Neuron (in vitro differentiated cells): ENCODE measurements around the gene CDK8.
"Not testable (repeated sequence)": the region's sequence is repeated elsewhere in the genome, so short reads cannot be mapped to it uniquely, and the experiment has no call there.

ENCODE experiments used
- H2AFZ ChIP-seq: one replicate; pipeline ENCODE4 v1.6.1; 2013; ENCODE audit warnings: low read depth, mild to moderate bottlenecking, inconsistent platforms, low read length, moderate library complexity
- H3K27me3 ChIP-seq: one replicate; pipeline ENCODE4 v1.6.1; 2013; ENCODE audit warnings: low read length; ENCODE audit not compliant: insufficient read depth
- H3K36me3 ChIP-seq: one replicate; pipeline ENCODE4 v1.6.1; 2013; ENCODE audit warnings: low read length; ENCODE audit not compliant: insufficient read depth
- H3K4me1 ChIP-seq: one replicate; pipeline ENCODE4 v1.6.1; 2013; ENCODE audit warnings: low read length; ENCODE audit not compliant: insufficient read depth
- H3K4me3 ChIP-seq: 2 replicates; pipeline ENCODE4 v1.5.1; 2013; ENCODE audit warnings: mild to moderate bottlenecking, low read length, moderate library complexity
- H3K9me3 ChIP-seq: one replicate; pipeline ENCODE4 v1.6.1; 2013; ENCODE audit warnings: low read length

Gene CDK8

DNA sequence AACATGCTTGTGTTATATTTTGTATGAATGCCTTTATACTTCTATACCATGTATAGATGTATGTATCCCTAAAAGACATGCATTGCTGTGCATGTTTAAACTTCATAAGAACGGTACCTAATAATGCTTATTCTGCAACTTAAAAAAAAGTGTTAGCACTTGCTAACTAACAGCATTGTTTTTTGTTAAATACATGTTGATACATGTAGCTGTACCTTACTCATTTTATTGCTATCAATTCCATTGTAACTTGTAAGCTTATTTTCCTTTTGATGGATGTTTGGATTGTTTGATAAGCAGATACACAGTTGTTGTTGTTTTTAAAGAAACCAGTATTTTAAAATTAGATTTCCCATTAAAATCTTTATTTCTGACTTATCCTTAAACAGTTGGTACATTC lies 53.8 kb downstream of the CDK8 start:
- Histone ChIP-seq H3K4me1 (no peaks in the 10 kb centered on the region), H3K36me3 (no peaks in the 10 kb centered on the region), H3K9me3 (no peaks in the 10 kb centered on the region), H2AFZ (no peak overlapping the region), H3K4me3 (no peak overlapping the region), H3K27me3 (no peaks in the 10 kb centered on the region)

DNA sequence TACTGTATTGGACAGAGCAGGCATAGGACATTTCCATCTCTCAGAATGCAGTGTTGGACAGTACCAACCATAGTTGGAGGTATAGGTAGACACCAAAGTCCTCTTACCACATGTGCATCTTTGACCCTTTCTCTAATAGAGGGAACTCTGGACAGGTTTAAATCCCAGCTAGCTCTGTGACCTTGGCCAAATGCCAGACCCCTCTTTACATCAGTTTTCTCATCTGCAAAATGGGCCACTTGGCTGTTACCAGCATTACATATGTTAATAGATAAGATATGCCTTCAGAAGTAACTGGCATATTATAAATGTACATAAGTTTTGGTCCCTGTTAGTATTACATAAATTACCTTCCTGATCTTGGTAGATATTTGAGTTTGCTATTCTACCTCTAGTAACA lies 54.3 kb downstream of the CDK8 start:
- Histone ChIP-seq H3K4me1 (no peaks in the 10 kb centered on the region), H3K27me3 (no peaks in the 10 kb centered on the region), H3K4me3 (no peak overlapping the region), H3K36me3 (no peaks in the 10 kb centered on the region), H3K9me3 (no peaks in the 10 kb centered on the region), H2AFZ (no peak overlapping the region)

DNA sequence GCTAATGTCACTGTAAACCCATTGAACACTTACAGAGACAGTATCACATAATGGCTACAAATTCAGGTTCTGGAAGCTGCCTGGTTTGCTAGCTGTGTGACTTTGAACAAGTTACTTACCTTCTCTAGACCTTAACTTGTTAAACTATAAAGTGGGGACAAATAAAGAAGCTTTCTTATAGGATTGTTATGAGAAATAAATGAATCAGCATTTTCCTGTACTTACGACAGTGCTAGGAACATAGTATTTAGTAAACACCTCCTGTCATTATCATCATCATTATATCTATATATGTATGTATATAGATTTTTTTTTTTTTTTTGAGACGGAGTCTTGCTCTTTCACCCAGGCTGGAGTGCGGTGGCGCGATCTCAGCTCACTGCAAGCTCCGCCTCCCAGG lies 54.9 kb downstream of the CDK8 start:
- no peak overlapping the region for H3K4me3 ChIP-seq

DNA sequence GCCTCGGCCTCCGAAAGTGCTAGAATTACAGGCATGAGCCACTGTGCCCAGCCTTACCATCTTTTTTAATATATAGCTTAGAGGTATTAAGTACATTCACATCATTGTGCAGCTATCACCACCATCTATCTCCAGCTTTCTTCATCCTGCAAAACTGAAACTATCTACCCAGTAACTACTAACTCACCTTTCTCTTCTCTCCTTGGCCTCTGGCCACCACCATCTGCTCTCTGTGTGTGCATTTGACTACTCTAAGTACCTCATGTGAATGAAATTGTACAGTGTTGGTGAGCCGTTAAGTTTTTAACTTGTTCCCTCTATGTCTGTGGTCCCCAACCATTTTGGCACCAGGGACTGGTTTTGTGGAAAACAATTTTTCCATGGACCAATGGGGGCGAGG lies 56.1 kb downstream of the CDK8 start:
- H3K9me3 ChIP-seq: no peaks in the 10 kb centered on the region
- no peak overlapping the region for H3K4me3 ChIP-seq
- H3K4me1 ChIP-seq: no peaks in the 10 kb centered on the region
- H3K36me3 ChIP-seq: no peaks in the 10 kb centered on the region
- H2AFZ ChIP-seq: no peak overlapping the region
- H3K27me3 ChIP-seq: no peaks in the 10 kb centered on the region

More for the DNA sequence above, 54.9 kb downstream of the CDK8 start:
- Histone ChIP-seq H3K4me1 (no peaks in the 10 kb centered on the region), H3K27me3 (no peaks in the 10 kb centered on the region), H3K9me3 (no peaks in the 10 kb centered on the region), H3K36me3 (no peaks in the 10 kb centered on the region), H2AFZ (no peak overlapping the region)

DNA sequence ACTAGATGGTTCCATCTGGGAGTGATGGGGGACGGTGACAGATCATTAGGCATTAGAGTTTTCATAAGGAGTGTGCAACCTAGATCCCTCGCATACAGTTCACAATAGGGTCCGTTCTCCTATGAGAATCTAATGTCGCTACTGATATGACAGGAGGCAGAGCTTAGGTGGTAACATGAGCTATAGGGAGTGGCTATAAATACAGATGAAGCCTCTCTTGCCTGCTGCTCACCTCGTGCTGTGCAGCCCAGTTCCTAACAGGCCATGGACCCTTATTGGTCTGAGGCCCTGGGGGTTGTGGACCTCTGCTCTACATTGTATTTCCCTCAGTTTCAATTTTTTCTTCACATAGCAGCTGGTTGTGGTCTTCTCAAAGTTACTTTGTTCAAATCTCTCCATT lies 56.5 kb downstream of the CDK8 start:
- Histone ChIP-seq H3K9me3 (no peaks in the 10 kb centered on the region), H3K36me3 (no peaks in the 10 kb centered on the region), H3K27me3 (no peaks in the 10 kb centered on the region), H3K4me1 (no peaks in the 10 kb centered on the region), H3K4me3 (no peak overlapping the region), H2AFZ (no peak overlapping the region)

DNA sequence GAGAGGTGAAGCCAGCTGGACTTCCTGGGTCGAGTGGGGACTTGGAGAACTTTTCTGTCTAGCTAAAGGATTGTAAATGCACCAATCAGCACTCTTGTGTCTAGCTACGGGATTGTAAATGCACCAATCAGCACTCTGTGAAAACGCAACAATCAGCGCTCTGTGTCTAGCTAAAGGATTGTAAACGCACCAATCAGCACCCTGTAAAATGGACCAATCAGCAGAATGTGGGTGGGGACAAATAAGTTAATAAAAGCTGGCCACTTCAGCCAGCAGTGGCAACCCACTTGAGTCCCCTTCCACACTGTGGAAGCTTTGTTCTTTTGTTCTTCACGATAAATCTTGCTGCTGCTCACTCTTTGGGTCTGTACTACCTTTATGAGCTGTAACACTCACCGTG lies 58.1 kb downstream of the CDK8 start:
- not testable (repeated sequence) for H2AFZ ChIP-seq, H3K27me3 ChIP-seq, H3K4me3 ChIP-seq, H3K4me1 ChIP-seq, H3K36me3 ChIP-seq, H3K9me3 ChIP-seq

DNA sequence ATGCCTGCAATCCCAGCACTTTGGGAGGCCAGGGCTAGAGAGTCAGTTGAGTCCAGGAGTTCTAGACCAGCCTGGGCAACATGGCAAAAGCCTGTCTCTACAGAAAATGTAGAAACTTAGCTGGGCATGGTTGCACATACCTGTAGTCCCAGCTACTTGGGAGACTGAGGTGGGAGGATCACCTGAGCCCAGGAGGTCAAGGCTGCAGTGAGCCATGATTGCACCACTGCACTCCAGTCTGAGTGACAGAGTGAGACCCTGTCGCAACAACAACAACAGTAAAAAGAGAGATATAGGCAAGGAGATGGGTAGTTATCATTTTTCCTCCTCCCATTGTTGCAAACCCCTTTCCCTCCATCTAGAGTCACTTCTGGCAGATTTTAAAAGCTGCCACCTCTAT lies 62.2 kb downstream of the CDK8 start:
- H2AFZ ChIP-seq, H3K4me1 ChIP-seq, H3K4me3 ChIP-seq, H3K9me3 ChIP-seq, H3K36me3 ChIP-seq, H3K27me3 ChIP-seq: not testable (repeated sequence)

DNA sequence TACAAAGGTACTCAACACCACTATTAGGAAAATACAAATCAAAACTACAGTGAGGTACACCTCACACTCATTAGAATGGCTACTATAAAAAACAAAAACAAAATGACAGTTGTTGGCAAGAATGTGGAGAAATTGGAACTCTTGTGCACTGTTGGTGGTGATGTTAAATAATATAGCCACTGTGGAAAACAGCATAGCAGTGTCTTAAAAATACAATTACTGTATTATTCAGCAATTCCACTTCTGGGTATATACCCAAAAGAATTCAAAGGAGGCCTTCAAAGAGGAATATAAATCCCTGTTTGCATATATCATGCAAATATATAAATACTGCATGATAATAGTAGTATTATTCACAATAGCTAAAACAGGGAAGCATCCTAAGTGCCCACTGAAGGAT lies 66.8 kb downstream of the CDK8 start:
- Histone ChIP-seq H3K4me3 (no peak overlapping the region), H3K9me3 (no peaks in the 10 kb centered on the region), H3K27me3 (no peaks in the 10 kb centered on the region), H3K4me1 (no peaks in the 10 kb centered on the region), H2AFZ (no peak overlapping the region), H3K36me3 (no peaks in the 10 kb centered on the region)

DNA sequence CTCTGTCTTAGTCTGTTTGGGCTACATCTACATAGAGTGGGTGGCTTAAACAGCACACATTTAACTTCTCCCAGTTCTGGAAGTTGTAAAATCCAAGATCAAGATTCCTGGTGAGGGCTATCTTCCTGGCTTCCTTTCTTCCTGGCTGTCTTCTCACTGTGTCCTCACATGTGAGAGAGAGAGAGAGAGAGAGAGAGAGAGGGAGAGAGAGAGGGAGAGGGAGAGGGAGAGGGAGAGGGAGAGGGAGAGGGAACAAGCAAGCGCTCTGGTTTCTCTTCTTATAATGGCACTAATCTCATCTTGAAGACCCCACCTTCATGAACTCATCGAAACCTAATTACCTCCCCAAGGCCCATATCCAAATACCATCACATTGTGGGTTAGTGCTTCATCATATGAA lies 69.2 kb downstream of the CDK8 start:
- Histone ChIP-seq H3K4me3 (no peak overlapping the region), H3K27me3 (no peaks in the 10 kb centered on the region), H3K4me1 (no peaks in the 10 kb centered on the region), H3K36me3 (no peaks in the 10 kb centered on the region), H3K9me3 (no peaks in the 10 kb centered on the region), H2AFZ (no peak overlapping the region)

DNA sequence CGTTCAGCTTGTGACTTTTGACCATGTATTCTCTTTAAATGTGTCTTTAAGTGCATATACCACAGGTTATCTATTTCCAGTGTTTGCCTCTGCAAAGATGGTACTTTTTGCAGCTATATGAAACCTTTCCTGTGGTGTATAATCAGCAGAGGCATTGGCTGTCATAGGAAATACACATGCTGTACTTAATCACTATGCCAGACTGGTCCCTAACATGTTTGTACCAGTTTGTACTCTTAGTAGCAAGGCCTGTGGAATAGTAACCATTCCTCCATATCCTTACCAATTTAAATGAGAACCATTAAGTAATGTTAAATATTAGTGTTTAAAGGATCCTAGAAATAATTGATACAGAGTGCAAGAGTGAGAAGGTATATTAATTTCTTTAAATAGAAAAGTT lies 69.8 kb downstream of the CDK8 start:
- H3K4me1 ChIP-seq: no peaks in the 10 kb centered on the region
- H3K4me3 ChIP-seq: no peak overlapping the region
- no peak overlapping the region for H2AFZ ChIP-seq
- H3K9me3 ChIP-seq: no peaks in the 10 kb centered on the region
- H3K27me3 ChIP-seq: no peaks in the 10 kb centered on the region
- H3K36me3 ChIP-seq: no peaks in the 10 kb centered on the region

DNA sequence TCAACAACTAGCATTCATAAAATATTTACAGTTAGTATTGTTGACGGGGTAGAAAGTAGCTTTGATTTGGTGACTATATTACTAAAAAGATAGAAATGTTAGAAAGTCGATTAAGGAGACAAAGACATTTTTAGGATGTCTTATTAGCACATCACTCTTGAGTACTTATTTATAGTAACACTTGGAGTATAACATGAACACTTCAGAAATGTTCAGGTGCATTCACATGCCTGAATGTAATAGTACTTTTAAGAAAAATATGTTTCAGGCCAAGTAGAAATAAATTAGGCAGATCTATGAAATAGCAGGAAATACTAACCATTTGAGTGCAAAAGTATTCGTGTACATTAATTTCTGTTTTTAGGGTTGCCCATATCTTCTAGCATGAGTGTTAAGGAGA lies 70.4 kb downstream of the CDK8 start:
- H3K4me1 ChIP-seq: no peaks in the 10 kb centered on the region
- H2AFZ ChIP-seq: no peak overlapping the region

DNA sequence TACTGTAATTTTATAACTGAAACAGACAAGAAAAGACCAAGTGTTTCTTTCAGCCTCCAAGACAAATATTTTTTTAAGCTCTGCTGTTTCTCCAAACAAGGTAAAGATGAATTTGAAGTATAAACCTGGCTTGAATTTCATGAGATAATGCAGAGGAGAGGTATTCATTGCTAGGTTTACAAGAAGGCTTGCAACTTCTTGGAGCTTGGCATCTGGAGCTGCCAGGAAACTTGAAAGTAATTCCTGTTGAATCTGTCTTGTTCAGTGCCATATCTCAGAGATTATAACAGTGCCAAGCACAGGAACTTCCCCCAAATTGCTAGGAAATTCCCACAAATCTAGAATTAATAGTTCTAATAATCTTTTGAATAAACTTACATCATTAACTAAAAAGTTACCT lies 70.9 kb downstream of the CDK8 start:
- Histone ChIP-seq H3K9me3 (no peaks in the 10 kb centered on the region), H3K4me3 (no peak overlapping the region), H3K27me3 (no peaks in the 10 kb centered on the region), H2AFZ (no peak overlapping the region), H3K4me1 (no peaks in the 10 kb centered on the region), H3K36me3 (no peaks in the 10 kb centered on the region)

More for the DNA sequence above, 70.4 kb downstream of the CDK8 start:
- Histone ChIP-seq H3K4me3 (no peak overlapping the region), H3K9me3 (no peaks in the 10 kb centered on the region), H3K36me3 (no peaks in the 10 kb centered on the region), H3K27me3 (no peaks in the 10 kb centered on the region)

DNA sequence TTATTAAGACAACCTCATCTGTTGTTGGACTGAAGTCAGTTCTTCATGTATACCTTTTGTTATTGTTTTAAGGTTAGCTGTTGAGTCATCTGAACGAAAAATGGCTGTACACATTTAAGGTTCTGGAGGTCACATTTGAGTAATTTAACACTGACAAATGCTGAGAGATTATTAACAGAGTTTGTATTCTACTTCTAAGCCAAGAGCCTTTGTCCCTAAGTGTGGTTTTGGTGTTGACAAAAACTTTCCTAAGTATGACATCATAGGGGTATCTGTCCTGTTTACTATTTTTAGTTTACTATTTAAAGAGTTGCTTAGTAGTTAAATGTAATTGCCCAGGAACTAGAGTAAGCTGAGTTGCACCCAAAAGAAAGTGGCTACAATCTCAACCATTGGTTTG lies 71.9 kb downstream of the CDK8 start:
- H2AFZ ChIP-seq: no peak overlapping the region
- no peak overlapping the region for H3K4me3 ChIP-seq
- no peaks in the 10 kb centered on the region for H3K4me1 ChIP-seq
- no peaks in the 10 kb centered on the region for H3K9me3 ChIP-seq
- no peaks in the 10 kb centered on the region for H3K27me3 ChIP-seq
- no peaks in the 10 kb centered on the region for H3K36me3 ChIP-seq

DNA sequence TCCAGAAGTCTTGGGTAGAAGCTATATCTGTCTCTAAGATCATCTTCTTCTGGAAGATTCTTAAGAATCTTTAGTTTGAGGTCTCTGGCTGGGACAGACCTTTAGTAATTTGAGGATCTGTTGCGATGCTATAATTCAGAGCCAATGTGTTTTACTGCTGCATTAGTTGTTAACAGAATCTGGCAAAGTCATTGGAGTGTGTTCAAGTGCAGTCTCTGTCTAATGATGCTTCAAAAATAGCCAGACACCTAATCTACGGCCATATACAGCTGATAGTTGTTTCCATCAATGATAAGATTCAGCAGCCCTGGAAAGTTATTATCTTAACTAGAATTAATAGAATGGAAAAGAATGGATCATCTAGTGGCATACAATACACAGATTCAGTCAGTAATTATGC lies 72.6 kb downstream of the CDK8 start:
- no peaks in the 10 kb centered on the region for H3K27me3 ChIP-seq
- no peaks in the 10 kb centered on the region for H3K9me3 ChIP-seq
- H2AFZ ChIP-seq: no peak overlapping the region
- no peaks in the 10 kb centered on the region for H3K36me3 ChIP-seq
- H3K4me1 ChIP-seq: no peaks in the 10 kb centered on the region
- H3K4me3 ChIP-seq: no peak overlapping the region
